Fibroblast of lung (primary cell): Measurements from ENCODE around the gene TMEM131.

Experiments
- EZH2 ChIP-seq: IDR thresholded peaks from 2 replicates; pipeline ENCODE4 v1.5.1; 2012; ENCODE audit warnings: low read length, control low read depth, mild to moderate bottlenecking; ENCODE audit errors: missing control alignments
- TF ChIP-seq, protein P1 (sequence below), 2 donors: IDR thresholded peaks in 1 of 2; conservative IDR thresholded peaks in 1 of 2; 1 replicate in 1 of 2; 2 replicates in 1 of 2; pipeline ENCODE4 v1.5.1; 2011 to 2012; ENCODE audit warnings: low read length in 2 of 2, control low read depth in 1 of 2, inconsistent platforms in 1 of 2, low read depth in 1 of 2, mild to moderate bottlenecking in 1 of 2

DNA sequence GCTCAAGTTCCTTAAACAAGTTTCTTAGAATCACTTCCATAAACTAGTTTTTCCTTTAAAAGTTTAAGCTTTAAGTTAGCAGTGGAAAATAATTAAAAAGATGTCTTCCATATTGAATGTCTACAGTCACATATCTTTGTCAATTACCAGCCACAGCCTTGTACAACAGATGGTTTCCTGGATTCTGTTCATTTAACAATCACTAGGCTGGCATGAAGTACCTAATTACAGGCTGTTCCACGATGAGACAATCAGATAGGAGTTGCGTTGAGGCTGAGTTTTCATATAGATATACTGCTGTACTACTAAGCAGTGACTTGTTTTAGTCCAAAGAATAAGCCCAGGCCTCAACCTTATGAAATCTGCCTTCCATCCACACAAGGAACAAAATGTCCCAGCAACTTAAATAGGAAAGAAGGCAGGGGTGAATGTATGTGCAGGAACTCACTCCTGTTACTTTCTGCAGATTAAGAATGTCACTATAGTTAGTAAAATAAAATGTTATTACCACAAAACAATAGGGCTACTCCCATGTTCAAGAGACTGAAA, 151.4 kb downstream of the TMEM131 start:
- TF ChIP-seq, protein P1, sequence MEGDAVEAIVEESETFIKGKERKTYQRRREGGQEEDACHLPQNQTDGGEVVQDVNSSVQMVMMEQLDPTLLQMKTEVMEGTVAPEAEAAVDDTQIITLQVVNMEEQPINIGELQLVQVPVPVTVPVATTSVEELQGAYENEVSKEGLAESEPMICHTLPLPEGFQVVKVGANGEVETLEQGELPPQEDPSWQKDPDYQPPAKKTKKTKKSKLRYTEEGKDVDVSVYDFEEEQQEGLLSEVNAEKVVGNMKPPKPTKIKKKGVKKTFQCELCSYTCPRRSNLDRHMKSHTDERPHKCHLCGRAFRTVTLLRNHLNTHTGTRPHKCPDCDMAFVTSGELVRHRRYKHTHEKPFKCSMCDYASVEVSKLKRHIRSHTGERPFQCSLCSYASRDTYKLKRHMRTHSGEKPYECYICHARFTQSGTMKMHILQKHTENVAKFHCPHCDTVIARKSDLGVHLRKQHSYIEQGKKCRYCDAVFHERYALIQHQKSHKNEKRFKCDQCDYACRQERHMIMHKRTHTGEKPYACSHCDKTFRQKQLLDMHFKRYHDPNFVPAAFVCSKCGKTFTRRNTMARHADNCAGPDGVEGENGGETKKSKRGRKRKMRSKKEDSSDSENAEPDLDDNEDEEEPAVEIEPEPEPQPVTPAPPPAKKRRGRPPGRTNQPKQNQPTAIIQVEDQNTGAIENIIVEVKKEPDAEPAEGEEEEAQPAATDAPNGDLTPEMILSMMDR (conservative IDR thresholded peaks at IDR 0.05 in 1 of 2, IDR thresholded peaks at IDR 0.05 in 1 of 2; ENCODE audit: low read depth in 1 of 2, low read length in 2 of 2): no peak
- TF ChIP-seq EZH2: no peak
